ENCODE data around the gene TTLL10.
"Not testable (repeated sequence)": the region's sequence is repeated elsewhere in the genome, so short reads cannot be mapped to it uniquely, and the experiment has no call there.

The TTLL10 gene

GRCh38 chr1:1148061-1148460, 25.6 kb upstream of the TTLL10 start:
- TF ChIP-seq CTCF (IDR thresholded peaks at IDR 0.05; ENCODE audit: low read depth, low read length, missing control alignments): no peak
- no peak for DNase-seq (ENCODE audit: low read depth)
- no peak overlapping the region for H3K4me3 ChIP-seq (ENCODE audit: low read depth, low read length)

GRCh38 chr1:1148569-1148968, 25.1 kb upstream of the TTLL10 start:
- DNase-seq (ENCODE audit: low read depth): no peak
- no peak for TF ChIP-seq CTCF (IDR thresholded peaks at IDR 0.05; ENCODE audit: low read depth, low read length, missing control alignments)
- H3K4me3 ChIP-seq (ENCODE audit: low read depth, low read length): no peak overlapping the region

GRCh38 chr1:1149416-1149815, 24.3 kb upstream of the TTLL10 start:
- no peak overlapping the region for H3K4me3 ChIP-seq (ENCODE audit: low read depth, low read length)
- TF ChIP-seq CTCF (IDR thresholded peaks at IDR 0.05; ENCODE audit: low read depth, low read length, missing control alignments): no peak
- no peak for DNase-seq (ENCODE audit: low read depth)

GRCh38 chr1:1150100-1150499, 23.6 kb upstream of the TTLL10 start:
- H3K4me3 ChIP-seq (ENCODE audit: low read depth, low read length): no peak overlapping the region
- no peak for TF ChIP-seq CTCF (IDR thresholded peaks at IDR 0.05; ENCODE audit: low read depth, low read length, missing control alignments)
- DNase-seq (ENCODE audit: low read depth): no peak

- no peak for DNase-seq (ENCODE audit: low read depth)
- TF ChIP-seq CTCF (IDR thresholded peaks at IDR 0.05; ENCODE audit: low read depth, low read length, missing control alignments): no peak
- no peak overlapping the region for H3K4me3 ChIP-seq (ENCODE audit: low read depth, low read length)
Observed at GRCh38 chr1:1151306-1151705, 22.4 kb upstream of the TTLL10 start.

- DNase-seq (ENCODE audit: low read depth); H3K4me3 ChIP-seq (ENCODE audit: low read depth, low read length): not testable (repeated sequence)
Observed at GRCh38 chr1:1152431-1152830, 21.2 kb upstream of the TTLL10 start.

- DNase-seq (ENCODE audit: low read depth); H3K4me3 ChIP-seq (ENCODE audit: low read depth, low read length): not testable (repeated sequence)
Observed at GRCh38 chr1:1153215-1153614, 20.5 kb upstream of the TTLL10 start.

GRCh38 chr1:1153874-1154273, 19.8 kb upstream of the TTLL10 start:
- no peak for DNase-seq (ENCODE audit: low read depth)
- no peak for TF ChIP-seq CTCF (IDR thresholded peaks at IDR 0.05; ENCODE audit: low read depth, low read length, missing control alignments)
- H3K4me3 ChIP-seq (ENCODE audit: low read depth, low read length): no peak overlapping the region
